K562 (cell line): ENCODE data around the gene FAM174B. TPM values are rescaled to one million over a fixed set of nuclear protein-coding genes. Genes with fewer than 3 reads are reported as not detected.

Experiments
- ATAC-seq: fragments of 200-7000 bp; cut with Tn5 transposase; 3 replicates; pipeline ENCODE4 v1.9.1; 2020; ENCODE audit warnings: moderate library complexity
- BruUV-seq: library from RNA; stranded (reverse); fragments of 400-500 nt; replicated peaks from 2 replicates; lab custom pipeline; 2021; lab: Mats Ljungman, UMichigan
- CTCF ChIA-PET: fragments of 300-600 bp; formaldehyde crosslinking; extraction: SDS; loops from one replicate; lab custom pipeline; 2021; ENCODE audit warnings: low intra/inter-chr PET ratio; lab: Yijun Ruan, JAX
- POLR2A ChIA-PET: fragments of 300-600, 350-650 bp; sonication (Branson Sonifier 250); formaldehyde crosslinking; extraction: SDS; loops from one replicate; lab custom pipeline; 2021; ENCODE audit warnings: antibody characterized with exemption, inconsistent platforms; lab: Yijun Ruan, JAX
- DNase-seq, 4 experiments: peaks; one replicate each; pipeline versions ENCODE4 v3.0.0 to v3.0.0-alpha.2; 2011 to 2018; ENCODE audit warnings: low spot score in 3 of 4, mixed read lengths in 3 of 4; ENCODE audit errors: extremely low read depth in 1 of 4
- FAIRE-seq: peaks from 2 replicates; lab custom pipeline; 2011; peaks lifted over from hg19 to GRCh38; lab: Jason Lieb, UNC
- H2AFZ ChIP-seq: 2 replicates; pipeline ENCODE4 v1.6.0; 2011; ENCODE audit warnings: low read depth, low read length, control low read depth, inconsistent platforms
- H3K27ac ChIP-seq: fragments of 200-600 bp; 3 replicates; pipeline ENCODE4 v1.8.0; 2011; ENCODE audit warnings: low read depth, mild to moderate bottlenecking, control low read depth, inconsistent platforms, low read length, moderate library complexity, mixed read lengths; ENCODE audit errors: extremely low read depth
- H3K27me3 ChIP-seq, 2 experiments: fragments of 300-600 bp in 1 of 2; 2 replicates in 1 of 2; 3 replicates in 1 of 2; pipeline versions ENCODE4 v1.6.0 to v1.8.0; 2011; ENCODE audit warnings: inconsistent platforms in 2 of 2, low read length in 2 of 2, mild to moderate bottlenecking in 1 of 2, mixed read lengths in 1 of 2, moderate library complexity in 1 of 2; ENCODE audit not compliant: control insufficient read depth in 2 of 2, insufficient read depth in 2 of 2
- H3K36me3 ChIP-seq: fragments of 300-600 bp; 3 replicates; pipeline ENCODE4 v1.8.0; 2011; ENCODE audit warnings: mild to moderate bottlenecking, low read length, inconsistent platforms; ENCODE audit not compliant: control insufficient read depth, insufficient read depth
- H3K4me1 ChIP-seq, 2 experiments: fragments of 200-600 bp in 1 of 2; replicated peaks in 1 of 2; 2 replicates in 1 of 2; 3 replicates in 1 of 2; pipeline versions ENCODE4 v1.5.1 to v1.8.0; 2011; ENCODE audit warnings: inconsistent platforms in 2 of 2, low read length in 2 of 2, mild to moderate bottlenecking in 1 of 2, mixed read lengths in 1 of 2, moderate library complexity in 1 of 2; ENCODE audit not compliant: control insufficient read depth in 2 of 2, insufficient read depth in 2 of 2
- H3K4me2 ChIP-seq: 2 replicates; pipeline ENCODE4 v1.6.1; 2011; ENCODE audit warnings: low read length, control low read depth, inconsistent platforms, mixed read lengths; ENCODE audit not compliant: insufficient read depth
- H3K4me3 ChIP-seq: fragments of 200-600 bp; sonication (generic), shearing (Covaris generic); 2 replicates; pipeline ENCODE4 v1.5.1; 2016; ENCODE audit warnings: control low read depth, inconsistent platforms
- H3K79me2 ChIP-seq: fragments of 200-600 bp; 3 replicates; pipeline ENCODE4 v1.8.0; 2011; ENCODE audit warnings: low read length, inconsistent platforms; ENCODE audit not compliant: control insufficient read depth, insufficient read depth
- H3K9ac ChIP-seq, 2 experiments: 2 replicates each; pipeline versions ENCODE4 v1.6.0 to v1.6.1; 2011; ENCODE audit warnings: low read depth in 2 of 2, low read length in 2 of 2, control low read depth in 1 of 2, inconsistent platforms in 1 of 2, mild to moderate bottlenecking in 1 of 2, mixed read lengths in 1 of 2; ENCODE audit not compliant: insufficient read depth in 1 of 2
- H3K9me1 ChIP-seq: one replicate; pipeline ENCODE4 v1.6.0; 2011; ENCODE audit warnings: inconsistent platforms, mild to moderate bottlenecking, low read length, moderate library complexity; ENCODE audit not compliant: control insufficient read depth, insufficient read depth
- H3K9me3 ChIP-seq: replicated peaks from 2 replicates; pipeline ENCODE4 v1.5.1; 2011; ENCODE audit warnings: low read depth, low read length, inconsistent platforms; ENCODE audit not compliant: control insufficient read depth, insufficient read depth
- H4K20me1 ChIP-seq: replicated peaks from 2 replicates; pipeline ENCODE4 v1.6.1; 2011; ENCODE audit warnings: low read length, inconsistent platforms, mixed read lengths; ENCODE audit not compliant: control insufficient read depth, insufficient read depth
- CBX3 ChIP-seq, 2 experiments: IDR thresholded peaks; 1 replicate in 1 of 2; 2 replicates in 1 of 2; pipeline ENCODE4 v1.6.1; 2012; ENCODE audit warnings: inconsistent platforms in 2 of 2, low read length in 2 of 2, borderline replicate concordance in 1 of 2, control low read depth in 1 of 2
- FOSL1 ChIP-seq: fragments of 200-800 bp; sonication (Bioruptor generic); conservative IDR thresholded peaks from 2 replicates; pipeline ENCODE4 v1.6.1; 2016; ENCODE audit warnings: missing genetic modification characterization, missing compliant biosample characterization
- FOXJ3 ChIP-seq: sonication (generic); formaldehyde crosslinking; IDR thresholded peaks from 2 replicates; pipeline ENCODE4 v1.4.0; 2020; ENCODE audit warnings: mild to moderate bottlenecking, missing genetic modification reagents
- ZKSCAN1 ChIP-seq: fragments of 150-350 bp; IDR thresholded peaks from 2 replicates; pipeline ENCODE4 v1.6.1; 2016; ENCODE audit warnings: low read depth, low read length
- ZNF146 ChIP-seq: IDR thresholded peaks from one replicate; pipeline ENCODE4 v1.6.1; 2018; ENCODE audit warnings: missing compliant biosample characterization; ENCODE audit not compliant: unreplicated experiment
- WGBS: fragments of 100-300 bp; shearing (Covaris generic); methylation state at CpG from one replicate; pipeline ENCODE4 v1.1.6; 2016; ENCODE audit warnings: low coverage, mixed read lengths; ENCODE audit not compliant: insufficient coverage; ENCODE audit errors: missing lambda C conversion rate; 5-methylcytosine and 5-hydroxymethylcytosine counted together
- in situ Hi-C: fragments of 300-500 bp; cut with MboI; formaldehyde crosslinking; loops from 4 replicates; pipeline ENCODE4 v1.15.0; 2018; ENCODE audit warnings: inconsistent platforms, mixed read lengths
- intact Hi-C: fragments of 100-400 bp; cut with micrococcal nuclease; formaldehyde crosslinking; loops from 2 replicates; pipeline ENCODE4 v1.14.2; 2022
- polyA plus RNA-seq, 8 experiments: library from polyadenylated mRNA; depleted of rRNA in 4 of 8; stranded (reverse) in 5 of 8; unstranded in 3 of 8; fragments of >200 nt; fragmentation: Nextera tagmentation in 2 of 8; fragmentation: Illumina TruSeq in 1 of 8; extraction: Ambion mirVana in 2 of 8; extraction: Trizol in 1 of 8; gene quantifications; 2 replicates each; pipeline versions ENCODE4 v1.2.1 to v1.2.3, GENCODE V29; 2011 to 2014; ENCODE audit warnings: inconsistent platforms in 1 of 8, missing spikeins in 1 of 8
- total RNA-seq, 7 experiments: library from RNA; depleted of rRNA in 6 of 7; stranded (reverse); fragments of >200 nt in 6 of 7; fragmentation: Illumina TruSeq in 2 of 7; extraction: Trizol in 2 of 7; gene quantifications; 2 replicates each; pipeline versions ENCODE4 v1.2.1 to v1.2.3, GENCODE V29; 2011 to 2021; ENCODE audit warnings: low replicate concordance in 1 of 7

Gene FAM174B
- total and polyA plus RNA-seq, 9 of the 15 experiments (the other 6 are each of a cell fraction or from before 2014, with no cell fraction given): 0.39 to 2.7 (median 1.9) TPM; not detected in 1

DNA sequence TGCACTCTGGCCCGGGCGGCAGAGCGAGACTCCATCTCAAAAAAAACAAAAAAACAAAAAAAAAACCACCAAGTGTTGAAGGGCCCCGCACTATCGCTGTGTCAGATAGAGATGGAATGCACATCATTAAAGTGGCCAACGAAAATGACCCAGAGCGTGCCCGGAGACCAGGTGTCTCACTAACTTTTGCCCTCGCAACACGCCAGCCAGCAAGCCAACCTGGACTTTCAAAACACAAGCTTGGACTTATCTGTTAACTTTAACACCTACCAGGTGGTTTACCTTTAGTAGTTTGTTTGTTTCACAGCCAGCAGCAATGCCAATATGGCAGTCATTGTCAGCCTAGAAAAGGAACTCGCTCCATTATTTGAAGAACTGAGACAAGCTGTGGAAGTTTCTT lies 28.6 kb downstream of the FAM174B start (continued):
- TF ChIP-seq CBX3 (IDR thresholded peaks at IDR 0.05; ENCODE audit: borderline replicate concordance in 1 of 2, low read length in 2 of 2) (no peak), ZNF146 (no peak), ZKSCAN1 (no peak)

DNA sequence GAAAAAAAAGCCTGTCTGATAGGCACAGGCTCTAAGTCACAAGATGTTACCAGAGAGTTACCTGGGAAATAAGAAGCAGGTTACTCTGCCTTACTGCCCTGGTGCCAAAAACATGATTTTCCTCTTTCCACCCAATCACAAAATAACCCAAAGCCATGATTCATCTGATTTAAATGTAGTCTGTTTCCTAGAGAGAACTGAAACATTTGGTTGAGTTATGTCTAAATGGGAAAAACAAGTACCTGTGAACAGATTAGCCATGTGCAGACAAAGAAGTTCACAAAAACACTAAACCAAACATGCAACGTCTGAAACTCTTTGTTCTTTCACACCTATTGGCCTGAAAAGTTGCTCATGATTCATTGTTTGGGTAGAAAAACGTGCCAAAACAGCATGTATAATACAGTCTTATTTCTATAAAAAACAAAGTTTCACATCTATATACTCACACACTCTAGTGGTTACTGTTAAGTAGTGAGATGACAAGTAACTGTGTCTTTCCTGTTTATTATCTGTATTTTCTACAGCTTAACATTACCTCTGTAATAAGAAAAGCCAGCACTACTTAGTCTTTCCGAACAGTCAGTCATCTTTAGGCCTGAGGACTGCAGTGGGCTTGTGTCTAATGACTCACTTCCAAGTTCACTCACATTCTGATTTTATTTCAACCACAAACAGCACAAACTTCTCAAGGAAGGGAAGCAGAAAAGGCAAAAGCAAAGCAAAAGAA lies 30.2 kb downstream of the FAM174B start:
- 18% methylated on average over 3 of the region's 3 CpGs for WGBS
- no peaks in the 10 kb centered on the region for H3K36me3 ChIP-seq
- no TSS peak for BruUV-seq
- H3K4me1 ChIP-seq: peaks cover 4 to 8% of the 10 kb centered on the region in 2 experiments; a peak in 4 of 5 replicates
- H3K27me3 ChIP-seq: peaks cover 6 to 38% of the 10 kb centered on the region in 2 experiments; a peak in 3 of 5 replicates
- no peak overlapping the region for H3K4me2 ChIP-seq
- H3K9me1 ChIP-seq: no peaks in the 10 kb centered on the region
- no peak overlapping the region for H3K9ac ChIP-seq
- FAIRE-seq (peak; percentile 48), ATAC-seq (no peak), DNase-seq (no peak)
- intact Hi-C loops: no loop called here
- H3K4me3 ChIP-seq: no peak overlapping the region
- no peaks in the 10 kb centered on the region for H3K9me3 ChIP-seq
- ChIA-PET POLR2A (no interaction called here), CTCF (interaction anchor here (0.6 kb wide), 1 partner anchor 13 kb away, joined by 3 read pairs; no protein-coding TSS in a partner anchor)
- peak; percentile 56 for TF ChIP-seq FOSL1 (tag)
- no peak for TF ChIP-seq FOXJ3 (CRISPR knock-in tag)
- no peaks in the 10 kb centered on the region for H3K79me2 ChIP-seq
- in situ Hi-C loops: no loop called here
- no peak overlapping the region for H3K27ac ChIP-seq
- no peaks in the 10 kb centered on the region for H4K20me1 ChIP-seq
- H2AFZ ChIP-seq: no peak overlapping the region
